H9 (cell line): Measurements from ENCODE around the gene ATP6V1C2. TPM values are rescaled to one million over a fixed set of nuclear protein-coding genes. Genes with fewer than 3 reads are reported as not detected.

Experiments
- DNase-seq: peaks from one replicate; pipeline ENCODE4 v3.0.0-alpha.2; 2017
- H2AFZ ChIP-seq: one replicate; pipeline ENCODE4 v1.6.1; 2013; ENCODE audit warnings: mild to moderate bottlenecking, low read length, control low read depth, moderate library complexity
- H2AK5ac ChIP-seq: 2 replicates; pipeline ENCODE4 v1.6.1; 2013; ENCODE audit warnings: low read length, control low read depth, mixed read lengths; ENCODE audit not compliant: insufficient read length
- H2BK120ac ChIP-seq: one replicate; pipeline ENCODE4 v1.6.1; 2013; ENCODE audit warnings: low read depth, mild to moderate bottlenecking, low read length, control low read depth, inconsistent platforms; ENCODE audit not compliant: poor library complexity, severe bottlenecking
- H2BK12ac ChIP-seq: 2 replicates; pipeline ENCODE4 v1.6.1; 2013; ENCODE audit warnings: low read length, control low read depth, mixed read lengths, low read depth; ENCODE audit not compliant: insufficient read length
- H2BK15ac ChIP-seq: 2 replicates; pipeline ENCODE4 v1.6.1; 2013; ENCODE audit warnings: low read depth, low read length, control low read depth
- H2BK20ac ChIP-seq: one replicate; pipeline ENCODE4 v1.6.1; 2013; ENCODE audit warnings: low read depth, mild to moderate bottlenecking, low read length, control low read depth, inconsistent platforms; ENCODE audit not compliant: poor library complexity, severe bottlenecking
- H2BK5ac ChIP-seq: 2 replicates; pipeline ENCODE4 v1.6.1; 2013; ENCODE audit warnings: low read length, control low read depth, mixed read lengths; ENCODE audit not compliant: insufficient read length
- H3K14ac ChIP-seq: 2 replicates; pipeline ENCODE4 v1.6.1; 2013; ENCODE audit warnings: low read length, control low read depth; ENCODE audit not compliant: insufficient read depth
- H3K18ac ChIP-seq: 2 replicates; pipeline ENCODE4 v1.6.1; 2013; ENCODE audit warnings: low read depth, mild to moderate bottlenecking, mixed read lengths, low read length, control low read depth; ENCODE audit not compliant: insufficient read length
- H3K23ac ChIP-seq: 2 replicates; pipeline ENCODE4 v1.6.1; 2013; ENCODE audit warnings: low read length, control low read depth, mixed read lengths, low read depth; ENCODE audit not compliant: insufficient read length
- H3K23me2 ChIP-seq: 2 replicates; pipeline ENCODE4 v1.6.1; 2013; ENCODE audit warnings: low read depth, mild to moderate bottlenecking, mixed read lengths, low read length, control low read depth; ENCODE audit not compliant: insufficient read length, poor library complexity, severe bottlenecking
- H3K27ac ChIP-seq: 2 replicates; pipeline ENCODE4 v1.5.1; 2013; ENCODE audit warnings: low read length, control low read depth, mixed read lengths, low read depth; ENCODE audit not compliant: insufficient read length
- H3K27me3 ChIP-seq: 2 replicates; pipeline ENCODE4 v1.6.1; 2013; ENCODE audit warnings: low read length, control low read depth, inconsistent platforms; ENCODE audit not compliant: insufficient read depth
- H3K4ac ChIP-seq: 2 replicates; pipeline ENCODE4 v1.6.1; 2013; ENCODE audit warnings: low read depth, mild to moderate bottlenecking, control low read depth, inconsistent platforms, low read length, moderate library complexity
- H3K4me1 ChIP-seq: 2 replicates; pipeline ENCODE4 v1.6.1; 2013; ENCODE audit warnings: low read length, control low read depth, inconsistent platforms; ENCODE audit not compliant: insufficient read depth
- H3K4me2 ChIP-seq: 2 replicates; pipeline ENCODE4 v1.6.1; 2013; ENCODE audit warnings: low read length, control low read depth, mixed read lengths; ENCODE audit not compliant: insufficient read length, insufficient read depth
- H3K56ac ChIP-seq: 2 replicates; pipeline ENCODE4 v1.6.1; 2013; ENCODE audit warnings: low read depth, mild to moderate bottlenecking, mixed read lengths, low read length, control low read depth; ENCODE audit not compliant: insufficient read length
- H3K79me1 ChIP-seq: 2 replicates; pipeline ENCODE4 v1.6.1; 2013; ENCODE audit warnings: low read depth, mild to moderate bottlenecking, moderate library complexity, low read length, control low read depth, inconsistent platforms; ENCODE audit not compliant: insufficient read depth, poor library complexity, severe bottlenecking
- H3K79me2 ChIP-seq: 2 replicates; pipeline ENCODE4 v1.6.1; 2013; ENCODE audit warnings: low read length, control low read depth, inconsistent platforms; ENCODE audit not compliant: insufficient read depth
- H3K9ac ChIP-seq: 2 replicates; pipeline ENCODE4 v1.6.1; 2013; ENCODE audit warnings: low read length, control low read depth, mixed read lengths; ENCODE audit not compliant: insufficient read length; ENCODE audit errors: extremely low read depth
- H3K9me3 ChIP-seq: one replicate; pipeline ENCODE4 v1.6.1; 2013; ENCODE audit warnings: low read depth, low read length, inconsistent platforms; ENCODE audit not compliant: control insufficient read depth
- H3T11ph ChIP-seq: one replicate; pipeline ENCODE4 v1.6.1; 2013; ENCODE audit warnings: mild to moderate bottlenecking, low read length, control low read depth, inconsistent platforms
- H4K20me1 ChIP-seq: one replicate; pipeline ENCODE4 v1.6.1; 2013; ENCODE audit not compliant: control insufficient read depth, insufficient read length, insufficient read depth
- H4K5ac ChIP-seq: 2 replicates; pipeline ENCODE4 v1.6.1; 2013; ENCODE audit warnings: low read depth, mild to moderate bottlenecking, mixed read lengths, low read length, control low read depth; ENCODE audit not compliant: insufficient read length
- H4K8ac ChIP-seq: replicated peaks from 2 replicates; pipeline ENCODE4 v1.6.1; 2013; ENCODE audit warnings: low read length, control low read depth, mixed read lengths, low read depth; ENCODE audit not compliant: insufficient read length
- H4K91ac ChIP-seq: 2 replicates; pipeline ENCODE4 v1.6.1; 2013; ENCODE audit warnings: low read depth, mild to moderate bottlenecking, moderate library complexity, mixed read lengths, low read length, control low read depth; ENCODE audit not compliant: insufficient read length
- H3K27ac Mint-ChIP-seq, 3 experiments: 2 replicates in 2 of 3; 3 replicates in 1 of 3; pipeline ENCODE4 v1.8.0; 2020 to 2021; ENCODE audit warnings: mixed read lengths in 3 of 3, mild to moderate bottlenecking in 1 of 3, moderate library complexity in 1 of 3
- H3K27me3 Mint-ChIP-seq: 2 replicates; pipeline ENCODE4 v1.8.0; 2021; ENCODE audit warnings: low read depth, mild to moderate bottlenecking, moderate library complexity, mixed read lengths
- H3K36me3 Mint-ChIP-seq, 3 experiments: 2 replicates in 2 of 3; 3 replicates in 1 of 3; pipeline ENCODE4 v1.8.0; 2020 to 2021; ENCODE audit warnings: low read depth in 3 of 3, mixed read lengths in 3 of 3; ENCODE audit not compliant: insufficient read depth in 1 of 3
- H3K4me1 Mint-ChIP-seq, 2 experiments: 2 replicates each; pipeline ENCODE4 v1.8.0; 2020; ENCODE audit warnings: mixed read lengths in 2 of 2
- H3K4me3 Mint-ChIP-seq, 2 experiments: 2 replicates in 1 of 2; 3 replicates in 1 of 2; pipeline ENCODE4 v1.8.0; 2020 to 2021; ENCODE audit warnings: mild to moderate bottlenecking in 2 of 2, mixed read lengths in 2 of 2, moderate library complexity in 1 of 2
- H3K9me3 Mint-ChIP-seq, 2 experiments: 2 replicates in 1 of 2; 3 replicates in 1 of 2; pipeline ENCODE4 v1.8.0; 2020; ENCODE audit warnings: mild to moderate bottlenecking in 2 of 2, mixed read lengths in 2 of 2, moderate library complexity in 1 of 2
- WGBS: extraction: QIAGEN DNeasy Blood & Tissue Kit; methylation state at CpG from one replicate; pipeline ENCODE4 v1.1.7; 2013; ENCODE audit warnings: missing lambda C conversion rate, low lambda C conversion rate, mixed read lengths; ENCODE audit not compliant: insufficient read length; ENCODE audit errors: extremely low coverage; 5-methylcytosine and 5-hydroxymethylcytosine counted together
- total RNA-seq: library from RNA; stranded (reverse); gene quantifications from 2 replicates; pipeline ENCODE4 v1.2.1, GENCODE V29; 2021
- TF ChIP-seq, protein P1 (sequence below): fragments of 200-600 bp; sonication (generic); conservative IDR thresholded peaks from 3 replicates; pipeline ENCODE4 v1.8.0; 2021; ENCODE audit warnings: antibody characterized with exemption, mild to moderate bottlenecking

The ATP6V1C2 gene
- total RNA-seq, 1 experiment from 2014 or later = 1.2 TPM

DNA sequence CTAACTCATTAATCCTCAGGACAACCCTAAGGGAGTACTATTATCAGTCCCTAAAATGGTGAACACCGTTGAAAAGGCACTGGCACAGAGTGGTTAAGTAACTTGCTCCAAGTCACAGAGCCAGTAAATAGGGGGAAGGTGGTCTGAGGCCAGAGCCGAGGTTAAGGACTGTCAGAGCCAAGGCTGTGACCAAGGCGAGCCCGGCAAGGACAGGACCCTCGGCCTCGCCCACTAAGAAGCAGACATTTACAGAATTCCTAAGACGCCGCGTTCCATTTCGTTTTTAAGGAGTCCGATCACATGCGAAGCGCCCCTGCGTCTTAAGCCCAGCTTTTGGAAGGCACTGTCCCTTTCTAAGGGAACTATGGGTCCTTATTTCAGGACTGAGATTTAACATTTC lies 90.1 kb downstream of the ATP6V1C2 start:
- H3K23ac ChIP-seq = no peak overlapping the region
- H3K27ac Mint-ChIP-seq = peak overlapping the region in 2 of 3 experiments; percentile 81 to 93; a peak in 5 of 7 replicates
- WGBS = no CpG with 5 or more reads among the region's 14 CpGs
- no peak overlapping the region for H2BK5ac ChIP-seq
- H3K23me2 ChIP-seq = peaks cover 6% of the 10 kb centered on the region
- peaks cover 54% of the 10 kb centered on the region for H3K79me2 ChIP-seq
- H3K18ac ChIP-seq = no peak overlapping the region
- peak overlapping the region; percentile 80 for H3K9ac ChIP-seq
- H3K56ac ChIP-seq = no peak overlapping the region
- H3K27me3 Mint-ChIP-seq = peaks cover 2% of the 10 kb centered on the region; the same call in 1 of the 2 replicates
- H3K9me3 Mint-ChIP-seq = no peaks in the 10 kb centered on the region
- no peak overlapping the region for H3K14ac ChIP-seq
- H2BK15ac ChIP-seq = no peak overlapping the region
- H3K4me1 ChIP-seq = no peaks in the 10 kb centered on the region; the same call in 1 of the 2 replicates
- H2BK20ac ChIP-seq = no peak overlapping the region
- no peaks in the 10 kb centered on the region for H3K9me3 ChIP-seq
- peaks cover 3% of the 10 kb centered on the region for H4K20me1 ChIP-seq
- H3K4me1 Mint-ChIP-seq = peaks cover 32 to 40% of the 10 kb centered on the region in 2 experiments
- TF ChIP-seq, protein P1, sequence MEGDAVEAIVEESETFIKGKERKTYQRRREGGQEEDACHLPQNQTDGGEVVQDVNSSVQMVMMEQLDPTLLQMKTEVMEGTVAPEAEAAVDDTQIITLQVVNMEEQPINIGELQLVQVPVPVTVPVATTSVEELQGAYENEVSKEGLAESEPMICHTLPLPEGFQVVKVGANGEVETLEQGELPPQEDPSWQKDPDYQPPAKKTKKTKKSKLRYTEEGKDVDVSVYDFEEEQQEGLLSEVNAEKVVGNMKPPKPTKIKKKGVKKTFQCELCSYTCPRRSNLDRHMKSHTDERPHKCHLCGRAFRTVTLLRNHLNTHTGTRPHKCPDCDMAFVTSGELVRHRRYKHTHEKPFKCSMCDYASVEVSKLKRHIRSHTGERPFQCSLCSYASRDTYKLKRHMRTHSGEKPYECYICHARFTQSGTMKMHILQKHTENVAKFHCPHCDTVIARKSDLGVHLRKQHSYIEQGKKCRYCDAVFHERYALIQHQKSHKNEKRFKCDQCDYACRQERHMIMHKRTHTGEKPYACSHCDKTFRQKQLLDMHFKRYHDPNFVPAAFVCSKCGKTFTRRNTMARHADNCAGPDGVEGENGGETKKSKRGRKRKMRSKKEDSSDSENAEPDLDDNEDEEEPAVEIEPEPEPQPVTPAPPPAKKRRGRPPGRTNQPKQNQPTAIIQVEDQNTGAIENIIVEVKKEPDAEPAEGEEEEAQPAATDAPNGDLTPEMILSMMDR = no peak
- no peak overlapping the region for H2BK12ac ChIP-seq
- H3K27ac ChIP-seq = no peak overlapping the region
- no peak overlapping the region for H4K5ac ChIP-seq
- peak overlapping the region; percentile 65 for H3K4me2 ChIP-seq
- no peaks in the 10 kb centered on the region for H3K27me3 ChIP-seq
- H2AFZ ChIP-seq = no peak overlapping the region
- H3K4ac ChIP-seq = no peak overlapping the region
- H3K79me1 ChIP-seq = no peaks in the 10 kb centered on the region
- no peak overlapping the region for H2AK5ac ChIP-seq
- H3K36me3 Mint-ChIP-seq = peaks cover 13 to 16% (median 15%) of the 10 kb centered on the region in 3 experiments; a peak in 6 of 7 replicates
- H4K8ac ChIP-seq = no peak overlapping the region
- no peak for DNase-seq
- no peak overlapping the region for H4K91ac ChIP-seq
- H2BK120ac ChIP-seq = no peak overlapping the region
- H3T11ph ChIP-seq = no peak overlapping the region
- peak overlapping the region; percentile 90 to 94 for H3K4me3 Mint-ChIP-seq
